ENCODE data around the gene SENP6. TPM values are rescaled to one million over a fixed set of nuclear protein-coding genes. Genes with fewer than 3 reads are reported as not detected.

SENP6 gene
- polyA plus RNA-seq, 1 donor (not counting 4 experiments of a cell fraction or from before 2014, with no cell fraction given): 41.1 TPM

DNA sequence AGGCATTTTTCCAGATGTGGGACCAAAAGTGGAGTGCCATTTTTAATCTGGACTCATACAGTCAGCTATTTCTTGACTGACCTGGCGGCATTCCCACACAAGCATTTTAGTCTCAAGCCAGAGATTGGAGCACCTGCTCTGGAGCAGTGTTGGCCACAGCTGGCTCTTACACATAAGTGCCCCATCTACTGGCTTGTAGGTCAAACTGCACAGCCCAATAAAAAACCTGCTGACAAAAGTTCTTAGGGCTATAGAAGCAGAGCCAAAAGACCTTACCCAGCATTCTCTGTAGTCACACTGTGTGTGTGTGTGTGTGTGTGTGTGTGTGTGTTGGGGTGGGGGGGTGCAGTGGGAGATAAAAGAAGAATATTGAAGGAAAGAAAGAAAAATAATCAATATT is 38.6 kb upstream of the SENP6 start:
- Histone ChIP-seq H3K4me2 (ENCODE audit: control insufficient read depth, extremely low read depth, insufficient read depth, low read depth, low read length) (no peak overlapping the region), H2AFZ (ENCODE audit: control insufficient read depth, low read length) (no peak overlapping the region), H3K4me1 (ENCODE audit: control insufficient read depth, extremely low read depth, insufficient read depth, low read length) (no peaks in the 10 kb centered on the region), H3K9me1 (ENCODE audit: control insufficient read depth, extremely low read depth, insufficient read depth, low read length) (no peaks in the 10 kb centered on the region), H3K9ac (ENCODE audit: control insufficient read depth, extremely low read depth, insufficient read depth, low read length) (no peak overlapping the region), H3K27ac (ENCODE audit: control insufficient read depth, insufficient read depth, low read length) (no peak overlapping the region), H4K20me1 (ENCODE audit: control insufficient read depth, extremely low read depth, insufficient read depth, low read length) (no peaks in the 10 kb centered on the region), H3K79me2 (ENCODE audit: control insufficient read depth, insufficient read depth, low read length) (no peaks in the 10 kb centered on the region), H3K36me3 (ENCODE audit: control insufficient read depth in 2 of 2, extremely low read depth in 1 of 2, insufficient read depth in 2 of 2, low read length in 2 of 2) (no peaks in the 10 kb centered on the region), H3K9me3 (ENCODE audit: control insufficient read depth, low read depth, low read length) (no peaks in the 10 kb centered on the region), H3K4me3 (ENCODE audit: control insufficient read depth in 2 of 3, extremely low read depth in 1 of 3, insufficient read depth in 2 of 3, low read depth in 1 of 3, low read length in 3 of 3) (no peak overlapping the region), H3K27me3 (ENCODE audit: control insufficient read depth, extremely low read depth, insufficient read depth, low read length) (no peaks in the 10 kb centered on the region)
- dilution Hi-C loops (cut with MboI; ENCODE audit: extremely low pct_ligation_motif_present, low sequenced_read_pairs): no loop called here
- no peak for FAIRE-seq
- no peak for TF ChIP-seq EZH2 (IDR thresholded peaks at IDR 0.05; ENCODE audit: low read length)
- TF ChIP-seq, protein P1, sequence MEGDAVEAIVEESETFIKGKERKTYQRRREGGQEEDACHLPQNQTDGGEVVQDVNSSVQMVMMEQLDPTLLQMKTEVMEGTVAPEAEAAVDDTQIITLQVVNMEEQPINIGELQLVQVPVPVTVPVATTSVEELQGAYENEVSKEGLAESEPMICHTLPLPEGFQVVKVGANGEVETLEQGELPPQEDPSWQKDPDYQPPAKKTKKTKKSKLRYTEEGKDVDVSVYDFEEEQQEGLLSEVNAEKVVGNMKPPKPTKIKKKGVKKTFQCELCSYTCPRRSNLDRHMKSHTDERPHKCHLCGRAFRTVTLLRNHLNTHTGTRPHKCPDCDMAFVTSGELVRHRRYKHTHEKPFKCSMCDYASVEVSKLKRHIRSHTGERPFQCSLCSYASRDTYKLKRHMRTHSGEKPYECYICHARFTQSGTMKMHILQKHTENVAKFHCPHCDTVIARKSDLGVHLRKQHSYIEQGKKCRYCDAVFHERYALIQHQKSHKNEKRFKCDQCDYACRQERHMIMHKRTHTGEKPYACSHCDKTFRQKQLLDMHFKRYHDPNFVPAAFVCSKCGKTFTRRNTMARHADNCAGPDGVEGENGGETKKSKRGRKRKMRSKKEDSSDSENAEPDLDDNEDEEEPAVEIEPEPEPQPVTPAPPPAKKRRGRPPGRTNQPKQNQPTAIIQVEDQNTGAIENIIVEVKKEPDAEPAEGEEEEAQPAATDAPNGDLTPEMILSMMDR (optimal IDR thresholded peaks at IDR 0.05 in 1 of 3, IDR thresholded peaks at IDR 0.05 in 1 of 3, conservative IDR thresholded peaks at IDR 0.05 in 1 of 3; ENCODE audit: extremely low read depth in 1 of 3, insufficient read depth in 2 of 3, low read length in 3 of 3): peak; percentile 37 to 67 (median 43)
- DNase-seq (ENCODE audit: low read depth, low spot score): peak; percentile 4

DNA sequence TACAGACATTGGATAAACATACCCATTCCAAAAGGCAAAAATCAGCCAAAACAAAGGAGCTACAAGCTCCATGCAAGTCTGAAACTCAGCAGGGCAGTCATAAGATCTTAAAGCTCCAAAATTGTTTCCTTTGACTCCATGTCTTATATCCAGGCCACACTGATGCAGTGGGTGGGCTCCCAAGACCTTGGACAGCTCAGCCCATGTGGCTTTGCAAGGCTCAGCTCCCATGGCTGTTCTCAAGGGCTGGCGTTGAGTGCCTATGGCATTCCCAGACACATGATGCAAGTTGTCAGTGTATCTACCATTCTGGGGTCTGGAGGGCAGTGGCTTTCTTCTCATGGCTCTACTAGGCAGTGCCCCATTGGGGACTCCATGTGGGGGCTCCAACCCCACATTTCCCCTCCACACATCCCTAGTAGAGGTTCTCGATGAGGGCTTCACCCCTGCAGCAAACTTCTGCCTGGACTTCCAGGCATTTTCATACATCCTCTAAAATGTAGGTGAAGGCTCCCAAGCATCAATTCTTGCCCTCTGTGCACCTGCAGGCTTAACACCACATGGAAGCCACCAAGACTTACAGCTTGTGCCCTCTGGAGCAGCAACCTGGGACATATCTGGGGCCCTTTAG is 35.4 kb upstream of the SENP6 start:
- H3K9ac ChIP-seq (ENCODE audit: control insufficient read depth, extremely low read depth, insufficient read depth, low read length): no peak overlapping the region
- no peak overlapping the region for H3K27ac ChIP-seq (ENCODE audit: control insufficient read depth, insufficient read depth, low read length)
- H3K27me3 ChIP-seq (ENCODE audit: control insufficient read depth, extremely low read depth, insufficient read depth, low read length): no peaks in the 10 kb centered on the region
- TF ChIP-seq EZH2 (IDR thresholded peaks at IDR 0.05; ENCODE audit: low read length): no peak
- TF ChIP-seq, protein P1 (optimal IDR thresholded peaks at IDR 0.05 in 1 of 3, IDR thresholded peaks at IDR 0.05 in 1 of 3, conservative IDR thresholded peaks at IDR 0.05 in 1 of 3; ENCODE audit: extremely low read depth in 1 of 3, insufficient read depth in 2 of 3, low read length in 3 of 3): no peak
- no peak overlapping the region for H2AFZ ChIP-seq (ENCODE audit: control insufficient read depth, low read length)
- H3K9me3 ChIP-seq (ENCODE audit: control insufficient read depth, low read depth, low read length): no peaks in the 10 kb centered on the region
- no peaks in the 10 kb centered on the region for H3K9me1 ChIP-seq (ENCODE audit: control insufficient read depth, extremely low read depth, insufficient read depth, low read length)
- H3K4me3 ChIP-seq (ENCODE audit: control insufficient read depth in 2 of 3, extremely low read depth in 1 of 3, insufficient read depth in 2 of 3, low read depth in 1 of 3, low read length in 3 of 3): no peak overlapping the region
- H3K79me2 ChIP-seq (ENCODE audit: control insufficient read depth, insufficient read depth, low read length): no peaks in the 10 kb centered on the region
- no peaks in the 10 kb centered on the region for H3K4me1 ChIP-seq (ENCODE audit: control insufficient read depth, extremely low read depth, insufficient read depth, low read length)
- dilution Hi-C loops (cut with MboI; ENCODE audit: extremely low pct_ligation_motif_present, low sequenced_read_pairs): no loop called here
- H3K4me2 ChIP-seq (ENCODE audit: control insufficient read depth, extremely low read depth, insufficient read depth, low read depth, low read length): no peak overlapping the region
- H3K36me3 ChIP-seq (ENCODE audit: control insufficient read depth in 2 of 2, extremely low read depth in 1 of 2, insufficient read depth in 2 of 2, low read length in 2 of 2): no peaks in the 10 kb centered on the region
- no peaks in the 10 kb centered on the region for H4K20me1 ChIP-seq (ENCODE audit: control insufficient read depth, extremely low read depth, insufficient read depth, low read length)
- FAIRE-seq (no peak), DNase-seq (ENCODE audit: low read depth, low spot score) (no peak)

Measured in keratinocyte (primary cell).